ENCODE measurements around the gene CNIH3.
"Not testable (repeated sequence)": the region's sequence is repeated elsewhere in the genome, so short reads cannot be mapped to it uniquely, and the experiment has no call there.

DNA sequence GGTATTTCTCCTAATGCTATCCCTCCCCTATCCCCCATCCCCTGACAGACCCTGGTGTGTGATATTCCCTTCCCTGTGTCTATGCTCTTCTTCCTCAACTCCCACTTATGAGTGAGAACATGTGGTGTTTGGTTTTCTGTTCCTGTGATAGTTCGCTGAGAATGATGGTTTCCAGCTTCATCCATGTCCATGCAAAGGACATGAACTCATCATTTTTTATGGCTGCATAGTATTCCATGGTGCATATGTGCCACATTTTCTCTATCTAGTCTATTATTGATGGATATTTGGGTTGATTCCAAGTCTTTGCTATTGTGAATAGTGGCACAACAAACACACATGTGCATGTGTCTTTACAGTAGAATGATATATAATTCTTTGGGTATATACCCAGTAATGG, 49.6 kb upstream of the CNIH3 start:
- TF ChIP-seq POLR2A (IDR thresholded peaks at IDR 0.05): not testable (repeated sequence)
- TF ChIP-seq, protein P1, sequence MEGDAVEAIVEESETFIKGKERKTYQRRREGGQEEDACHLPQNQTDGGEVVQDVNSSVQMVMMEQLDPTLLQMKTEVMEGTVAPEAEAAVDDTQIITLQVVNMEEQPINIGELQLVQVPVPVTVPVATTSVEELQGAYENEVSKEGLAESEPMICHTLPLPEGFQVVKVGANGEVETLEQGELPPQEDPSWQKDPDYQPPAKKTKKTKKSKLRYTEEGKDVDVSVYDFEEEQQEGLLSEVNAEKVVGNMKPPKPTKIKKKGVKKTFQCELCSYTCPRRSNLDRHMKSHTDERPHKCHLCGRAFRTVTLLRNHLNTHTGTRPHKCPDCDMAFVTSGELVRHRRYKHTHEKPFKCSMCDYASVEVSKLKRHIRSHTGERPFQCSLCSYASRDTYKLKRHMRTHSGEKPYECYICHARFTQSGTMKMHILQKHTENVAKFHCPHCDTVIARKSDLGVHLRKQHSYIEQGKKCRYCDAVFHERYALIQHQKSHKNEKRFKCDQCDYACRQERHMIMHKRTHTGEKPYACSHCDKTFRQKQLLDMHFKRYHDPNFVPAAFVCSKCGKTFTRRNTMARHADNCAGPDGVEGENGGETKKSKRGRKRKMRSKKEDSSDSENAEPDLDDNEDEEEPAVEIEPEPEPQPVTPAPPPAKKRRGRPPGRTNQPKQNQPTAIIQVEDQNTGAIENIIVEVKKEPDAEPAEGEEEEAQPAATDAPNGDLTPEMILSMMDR (IDR thresholded peaks at IDR 0.05): not testable (repeated sequence)
